ENCODE data around the gene F2RL1. TPM values are rescaled to one million over a fixed set of nuclear protein-coding genes. Genes with fewer than 3 reads are reported as not detected.

Gene F2RL1
- total and polyA plus RNA-seq, 2 donors: 4.2 to 8.2 TPM

GRCh38 chr5:76867038-76867437 lies 48.2 kb downstream of the F2RL1 start:
- no peaks in the 10 kb centered on the region for H3K36me3 ChIP-seq (ENCODE audit: insufficient read depth)
- H3K4me3 ChIP-seq (ENCODE audit: low read depth, low read length): no peak overlapping the region
- no peak for DNase-seq (ENCODE audit: extremely low spot score)
- H3K27ac ChIP-seq (ENCODE audit: low read depth): no peak overlapping the region
- H3K4me1 ChIP-seq (ENCODE audit: insufficient read depth): no peaks in the 10 kb centered on the region
- WGBS: 64% methylated on average over 4 of the region's 4 CpGs

GRCh38 chr5:76867827-76868693 lies 49.2 kb downstream of the F2RL1 start:
- H3K36me3 ChIP-seq (ENCODE audit: insufficient read depth): no peaks in the 10 kb centered on the region
- 67% methylated on average over 8 of the region's 8 CpGs for WGBS
- peak; percentile 18 for DNase-seq (ENCODE audit: extremely low spot score)
- no peak overlapping the region for H3K27ac ChIP-seq (ENCODE audit: low read depth)
- H3K4me3 ChIP-seq (ENCODE audit: low read depth, low read length): no peak overlapping the region
- no peaks in the 10 kb centered on the region for H3K4me1 ChIP-seq (ENCODE audit: insufficient read depth)

GRCh38 chr5:76870046-76870445 lies 51.2 kb downstream of the F2RL1 start:
- no peak overlapping the region for H3K27ac ChIP-seq (ENCODE audit: low read depth)
- DNase-seq (ENCODE audit: extremely low spot score): no peak

DNA sequence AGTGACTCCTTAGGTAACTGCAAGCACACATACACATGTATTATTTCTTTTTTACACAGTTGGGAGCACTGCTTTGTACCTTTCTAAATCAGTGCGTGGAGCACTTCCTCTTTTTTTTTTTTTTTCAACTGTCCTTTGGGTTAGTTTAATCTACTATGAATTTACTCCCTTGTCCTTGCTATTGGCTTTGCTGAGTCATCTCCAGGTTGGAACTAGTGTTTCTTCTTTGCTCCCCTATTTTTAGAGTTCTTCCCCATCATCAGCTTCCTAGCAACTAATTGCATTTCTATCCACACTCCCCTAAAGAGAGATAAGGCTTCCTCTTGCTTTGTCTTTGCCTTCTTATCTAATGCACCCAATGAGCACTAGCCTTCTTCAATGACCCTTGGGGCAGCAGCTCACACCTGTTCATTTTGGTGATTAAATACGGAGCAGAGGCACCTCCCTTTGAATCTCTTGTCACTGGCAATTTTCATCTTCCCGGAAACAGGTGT lies 55.3 kb downstream of the F2RL1 start:
- Histone ChIP-seq H3K4me1 (ENCODE audit: insufficient read depth) (no peaks in the 10 kb centered on the region), H3K27ac (ENCODE audit: low read depth) (no peak overlapping the region), H3K4me3 (ENCODE audit: low read depth, low read length) (no peak overlapping the region), H3K36me3 (ENCODE audit: insufficient read depth) (no peaks in the 10 kb centered on the region)
- WGBS: 51% methylated on average over 3 of the region's 3 CpGs
- no peak for DNase-seq (ENCODE audit: extremely low spot score)

More at GRCh38 chr5:76870046-76870445, 51.2 kb downstream of the F2RL1 start:
- WGBS: 55% methylated on average over 6 of the region's 6 CpGs
- H3K4me1 ChIP-seq (ENCODE audit: insufficient read depth): no peaks in the 10 kb centered on the region
- no peak overlapping the region for H3K4me3 ChIP-seq (ENCODE audit: low read depth, low read length)
- H3K36me3 ChIP-seq (ENCODE audit: insufficient read depth): no peaks in the 10 kb centered on the region

Small RNAs within 50 kb of the gene (small RNA-seq; reads per million reads assigned to genes)
- not detected for gene RN7SL208P

Other genes with a start within 250 kb of the F2RL1 start
- 2.1 TPM for gene F2RL2, start 195.6 kb upstream of the F2RL1 start, total RNA-seq
- 1.1 TPM for gene F2RL2, start 195.6 kb upstream of the F2RL1 start, polyA plus RNA-seq
- gene F2R, start 102.9 kb upstream of the F2RL1 start, total RNA-seq: 37.9 TPM
- 15.0 TPM for gene F2R, start 102.9 kb upstream of the F2RL1 start, polyA plus RNA-seq
- gene S100Z, start 31.0 kb downstream of the F2RL1 start, total RNA-seq: 0.32 TPM
- not detected for gene S100Z, start 31.0 kb downstream of the F2RL1 start, polyA plus RNA-seq
- 1.4 TPM for gene CRHBP, start 134.0 kb downstream of the F2RL1 start, total RNA-seq
- 0.94 TPM for gene CRHBP, start 134.0 kb downstream of the F2RL1 start, polyA plus RNA-seq
- 35.8 TPM for gene AGGF1, start 211.4 kb downstream of the F2RL1 start, total RNA-seq
- gene AGGF1, start 211.4 kb downstream of the F2RL1 start, polyA plus RNA-seq: 12.2 TPM